Measurements from ENCODE around the gene TRIM15.
A peak's percentile ranks its signal among the peaks of the same experiment; 100 is the strongest.
"Not testable (repeated sequence)": the region's sequence is repeated elsewhere in the genome, so short reads cannot be mapped to it uniquely, and the experiment has no call there.

The TRIM15 gene

DNA sequence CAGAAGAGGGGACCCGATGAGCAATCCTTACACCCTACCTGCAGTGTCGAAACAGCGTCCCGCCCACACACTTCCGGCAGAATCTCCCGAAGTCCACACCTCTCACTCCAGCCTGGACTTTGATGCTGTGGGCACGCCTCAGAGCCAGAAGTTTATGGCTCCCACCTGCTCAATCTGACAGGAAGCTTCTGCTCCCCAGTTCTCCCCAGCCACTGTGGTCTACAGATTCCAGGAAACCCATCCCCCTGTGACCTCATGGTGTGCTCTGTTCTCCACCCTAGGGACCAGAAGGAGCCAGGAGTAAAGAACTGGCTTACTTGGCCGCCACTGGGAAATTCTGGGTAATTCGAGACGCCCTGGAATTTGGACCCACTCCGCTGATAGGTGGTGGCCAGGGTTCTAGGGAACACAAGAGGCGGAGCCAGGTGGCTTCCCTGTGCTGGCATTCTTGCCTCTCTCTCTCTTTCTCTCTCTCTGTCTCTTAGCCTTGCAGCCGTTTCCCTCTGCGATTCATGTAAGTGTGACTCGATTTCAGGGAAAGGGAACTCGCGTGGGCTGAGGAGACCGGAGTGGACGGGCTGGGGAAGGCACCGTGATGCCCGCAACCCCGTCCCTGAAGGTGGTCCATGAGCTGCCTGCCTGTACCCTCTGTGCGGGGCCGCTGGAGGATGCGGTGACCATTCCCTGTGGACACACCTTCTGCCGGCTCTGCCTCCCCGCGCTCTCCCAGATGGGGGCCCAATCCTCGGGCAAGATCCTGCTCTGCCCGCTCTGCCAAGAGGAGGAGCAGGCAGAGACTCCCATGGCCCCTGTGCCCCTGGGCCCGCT, at the start of gene TRIM15:
Gene TRIM15 (plus strand): TSS at position 457 of the 828 bp plus-strand sequence. CDS start 139 bp downstream, at position 596.
- peak; percentile 26 for DNase-seq (ENCODE audit: low read depth)

DNA sequence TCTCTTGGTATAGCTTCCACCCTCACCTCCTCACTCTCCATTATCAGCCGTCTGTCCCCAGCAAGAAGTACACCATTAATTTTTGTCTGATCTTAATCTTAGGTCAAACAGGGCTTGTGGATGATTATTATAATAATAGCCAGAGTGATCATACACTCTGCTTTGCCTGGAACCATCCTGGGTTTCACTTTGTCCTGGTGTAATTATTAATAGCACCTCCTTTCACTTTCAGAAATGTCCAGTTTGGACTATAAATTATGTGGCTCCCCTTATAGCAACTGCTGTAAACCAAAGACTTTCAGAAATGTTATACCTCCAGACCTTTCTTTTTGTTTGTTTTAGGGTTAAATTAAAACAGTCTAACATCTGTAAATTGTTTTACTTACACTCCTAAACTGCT, 49.5 kb upstream of the TRIM15 start:
- DNase-seq (ENCODE audit: low read depth) = no peak

DNA sequence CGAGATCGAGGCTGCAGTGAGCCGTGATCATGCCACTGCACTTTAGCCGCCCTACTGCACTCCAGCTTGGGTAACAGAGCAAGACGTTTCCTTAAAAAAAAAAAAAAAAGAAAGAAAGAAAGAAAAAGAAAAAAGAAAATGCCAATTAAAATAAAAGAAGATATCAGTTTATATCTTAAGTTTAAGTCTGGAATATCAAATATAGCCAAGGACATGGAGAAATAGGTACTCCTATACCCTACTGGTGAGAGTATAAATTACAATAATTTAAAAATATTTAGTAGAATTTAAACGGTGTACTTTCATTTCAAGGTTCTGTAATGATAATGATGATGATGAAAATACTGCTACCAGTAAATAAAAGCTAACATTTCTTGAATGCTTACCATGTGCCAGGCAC, 46.6 kb upstream of the TRIM15 start:
- DNase-seq (ENCODE audit: low read depth) = no peak

DNA sequence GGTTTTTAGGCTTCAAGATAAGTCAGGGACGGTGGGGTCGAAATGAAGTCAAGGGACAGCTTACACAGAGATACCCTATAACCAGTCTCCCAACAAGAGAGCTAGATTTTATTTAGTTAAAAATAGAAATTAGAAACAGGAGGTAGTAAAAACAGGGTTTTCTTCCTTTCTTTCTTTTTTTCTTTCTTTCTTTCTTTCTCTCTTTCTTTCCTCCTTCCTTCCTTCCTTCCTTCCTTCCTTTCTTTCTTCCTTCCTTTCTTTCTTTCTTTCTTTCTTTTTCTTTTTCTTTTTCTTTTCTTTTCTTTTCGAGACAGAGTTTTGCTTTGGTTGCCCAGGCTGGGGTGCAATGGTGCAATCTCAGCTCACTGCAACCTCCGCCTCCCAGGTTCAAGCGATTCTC, 44.7 kb upstream of the TRIM15 start:
- DNase-seq (ENCODE audit: low read depth) = not testable (repeated sequence)

DNA sequence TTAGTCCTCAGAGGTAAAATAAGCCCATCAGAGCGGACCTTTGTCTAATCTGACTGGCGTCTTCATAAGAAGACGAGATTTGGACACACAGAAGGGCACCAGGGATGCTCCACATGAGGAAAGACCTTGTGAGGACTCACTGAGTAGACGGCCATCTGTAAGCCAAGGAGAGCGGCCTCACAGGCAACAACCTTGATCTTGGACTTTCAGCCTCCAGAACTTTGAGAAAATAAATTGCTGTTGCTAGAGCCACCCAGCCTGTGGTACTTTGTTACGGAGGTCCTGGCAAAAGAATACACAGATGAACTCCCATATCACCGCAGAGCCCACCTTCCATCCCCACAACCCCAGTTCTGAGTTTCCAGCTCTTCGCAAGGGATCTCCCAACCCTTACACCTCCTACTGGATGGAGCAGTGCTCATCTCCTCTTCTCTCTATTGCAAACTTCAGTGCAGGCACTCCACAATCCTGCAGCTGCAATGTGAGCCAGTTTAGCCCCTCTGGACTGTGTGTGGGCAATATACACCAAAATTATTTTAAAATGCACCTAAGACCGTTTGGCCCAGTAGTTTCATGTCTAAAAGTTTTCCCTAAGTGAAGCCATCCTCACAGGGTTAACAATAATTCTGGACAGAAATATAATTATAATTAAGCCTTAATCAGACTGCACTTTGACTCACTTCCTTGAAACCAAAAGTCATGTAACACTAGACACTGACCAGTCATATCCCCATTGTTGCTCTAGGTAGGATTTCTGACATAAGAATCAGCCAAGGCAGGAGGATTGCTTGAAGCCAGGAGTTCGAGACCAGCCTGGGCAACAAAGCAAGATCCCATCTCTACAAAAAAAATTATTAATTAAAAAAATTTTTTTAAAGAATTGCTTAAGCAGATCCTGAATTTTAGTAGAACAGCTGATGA, 41.6 kb upstream of the TRIM15 start:
- no peak for DNase-seq (ENCODE audit: low read depth)

DNA sequence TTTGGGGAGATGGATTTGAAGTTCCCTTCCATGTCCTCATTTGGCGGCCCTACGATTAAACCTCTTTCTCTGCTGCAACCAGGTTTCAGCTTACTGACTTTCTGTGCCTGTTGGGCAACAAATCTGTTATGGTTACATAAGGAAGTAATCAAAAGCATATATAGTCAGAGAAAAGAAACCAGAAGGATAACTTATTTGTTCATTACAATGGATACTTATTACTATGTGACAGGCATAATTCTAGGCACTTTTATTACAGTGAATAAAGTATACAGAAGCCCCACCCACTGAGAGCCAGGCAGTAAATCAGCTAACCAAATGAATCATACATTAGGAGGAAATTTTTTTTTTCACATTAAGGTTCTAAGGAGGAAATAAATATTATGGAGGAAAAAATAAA, 40.8 kb upstream of the TRIM15 start:
- no peak for DNase-seq (ENCODE audit: low read depth)

DNA sequence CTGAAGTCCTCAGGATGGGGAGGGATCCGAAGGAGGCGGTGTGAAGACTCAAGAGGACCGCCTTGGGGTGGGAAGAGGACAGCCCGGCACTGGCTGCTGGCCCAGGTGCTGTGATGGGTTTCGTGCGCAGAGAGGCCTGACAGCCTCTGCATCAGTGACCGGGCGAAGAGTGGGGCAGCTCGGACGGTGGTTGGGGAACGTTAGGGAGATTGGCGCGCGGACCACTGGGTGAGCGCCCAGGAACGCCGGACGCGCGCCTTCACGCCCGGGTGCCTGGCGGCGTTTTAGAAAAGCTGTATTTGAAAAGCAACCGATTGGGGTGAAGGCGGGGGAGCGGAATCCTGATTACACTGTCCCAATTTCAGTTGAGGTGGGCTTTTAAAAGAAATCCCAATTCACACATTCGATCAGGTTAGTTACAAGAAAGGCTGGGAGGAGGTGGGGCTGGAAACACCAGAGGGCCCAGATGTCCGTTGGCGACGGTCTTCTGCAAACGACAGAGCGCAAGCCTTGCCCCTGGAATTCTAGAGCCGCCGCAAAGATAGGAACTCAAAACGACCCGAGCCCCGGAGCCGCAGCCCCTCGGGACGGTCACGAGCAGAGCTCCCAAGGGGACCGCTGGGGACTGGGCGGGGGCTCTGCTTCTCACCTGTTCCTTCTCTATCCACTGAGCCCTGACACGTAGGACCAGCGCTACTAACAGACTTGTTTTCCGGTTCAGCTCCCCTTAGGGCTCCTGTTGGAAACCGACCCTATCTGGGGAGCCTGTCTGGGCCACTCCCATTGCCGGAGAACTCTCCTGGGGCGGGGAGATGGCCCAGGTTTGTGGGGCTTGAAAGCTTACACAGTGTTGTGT, 35.9 kb upstream of the TRIM15 start:
- no peak for DNase-seq (ENCODE audit: low read depth)

DNA sequence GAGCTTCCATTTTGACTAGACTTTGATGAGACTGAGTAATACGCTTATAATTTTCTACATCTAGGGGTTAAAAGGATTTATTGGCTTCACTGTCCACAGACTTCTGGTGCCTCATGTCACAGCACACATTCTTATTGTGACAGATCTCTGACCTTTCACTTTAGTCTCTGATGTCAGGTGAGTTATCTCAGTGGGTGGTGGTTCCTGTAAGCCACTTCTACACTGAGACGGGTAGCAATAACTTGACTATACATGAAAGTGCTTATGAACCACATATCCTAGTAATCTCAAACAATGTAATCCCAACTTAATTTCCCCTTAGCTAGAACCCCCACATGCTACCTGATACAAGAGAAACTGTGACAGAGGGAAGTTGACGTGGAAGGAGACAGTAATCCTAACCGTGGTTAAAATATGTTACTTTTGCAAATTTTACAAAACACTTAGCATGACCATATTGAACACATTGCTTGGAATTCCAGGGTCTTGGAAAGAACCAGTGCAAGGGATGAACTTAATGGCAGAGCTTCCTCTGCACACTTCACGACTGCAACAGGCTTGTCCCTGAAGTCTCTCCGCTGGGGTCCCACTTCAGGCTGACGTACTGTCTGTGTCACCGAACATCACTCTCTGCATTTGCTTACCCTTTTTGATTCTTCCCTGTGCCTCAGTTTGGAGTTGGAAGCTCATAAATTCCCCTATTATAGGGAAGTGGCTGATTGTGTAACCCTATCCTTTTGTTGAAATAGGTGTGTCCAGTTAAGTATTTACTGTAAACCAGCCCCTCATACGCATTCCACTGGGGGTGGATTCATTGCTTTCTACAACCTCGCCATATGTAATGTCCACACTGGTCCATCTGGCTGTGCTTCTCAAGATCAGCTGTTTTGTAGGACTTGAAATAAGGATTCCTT, 33.8 kb upstream of the TRIM15 start:
- DNase-seq (ENCODE audit: low read depth) = no peak

DNA sequence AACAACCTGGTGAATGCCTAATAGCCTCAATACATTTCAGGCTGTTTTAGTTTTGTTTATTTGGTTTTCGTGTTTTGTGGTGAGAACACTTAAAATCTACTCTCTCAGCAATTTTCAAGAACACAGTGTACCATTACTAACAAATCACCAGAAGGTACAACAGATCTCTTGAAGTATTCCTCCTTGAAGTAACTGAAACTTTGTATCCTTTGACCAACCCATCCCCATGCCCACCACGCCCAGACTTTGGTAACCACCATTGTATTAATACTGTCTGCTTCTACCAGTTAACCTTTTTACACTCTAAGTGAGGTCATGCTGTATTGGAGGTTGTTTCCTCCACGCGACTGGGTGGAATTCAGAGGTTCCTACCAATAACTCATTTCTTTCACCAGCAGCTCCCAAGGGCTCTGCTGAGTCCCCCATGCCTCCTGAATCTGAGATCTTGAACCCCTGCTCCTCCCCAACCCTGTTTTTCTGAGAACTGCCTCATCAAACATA, 33.1 kb upstream of the TRIM15 start:
- DNase-seq (ENCODE audit: low read depth) = no peak

DNA sequence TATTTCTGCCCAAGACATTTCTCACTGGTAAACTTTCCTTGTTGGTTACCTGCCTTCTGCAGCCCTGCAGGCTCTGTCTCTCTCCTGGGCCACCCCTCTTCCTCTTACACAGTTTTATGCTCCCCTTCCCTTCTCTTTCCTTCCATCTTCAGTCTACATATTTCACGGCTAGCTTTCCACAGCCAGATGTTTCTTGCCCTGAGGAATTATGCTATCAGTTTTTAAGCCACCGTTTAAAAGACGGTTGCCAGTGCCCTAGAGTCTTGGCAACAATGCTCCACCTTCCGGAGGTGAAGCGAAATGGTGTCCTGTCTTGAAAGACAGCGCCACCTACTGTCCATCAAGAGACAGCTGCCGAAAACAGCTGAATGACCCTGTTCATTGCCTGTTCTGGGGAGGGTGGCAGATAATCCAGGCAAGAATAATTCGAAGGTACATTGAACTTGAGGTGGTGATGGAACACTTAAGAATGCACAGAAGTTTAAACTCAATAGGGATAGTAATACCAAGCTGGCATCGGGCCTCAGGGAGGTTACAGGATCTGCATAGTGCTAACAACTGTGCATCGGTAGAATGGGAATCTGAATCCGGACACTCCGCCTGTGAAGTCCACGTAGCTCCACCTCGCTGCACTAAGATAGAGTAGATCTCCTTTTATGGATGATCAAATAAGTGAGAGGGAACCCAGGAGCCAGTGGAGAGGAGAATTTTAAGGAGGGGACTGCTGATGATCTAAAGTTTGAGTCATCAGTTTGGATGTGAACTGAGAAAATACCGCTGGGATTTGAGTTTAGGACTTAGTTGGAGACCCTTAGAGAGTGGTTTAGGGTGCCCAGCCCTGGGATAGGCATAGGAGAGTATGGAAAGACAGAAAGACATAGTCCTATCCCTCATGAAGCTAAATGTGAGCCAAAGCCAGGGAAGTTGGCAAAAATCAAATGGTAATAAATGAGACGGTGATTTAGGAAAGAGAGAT, 32.2 kb upstream of the TRIM15 start:
- DNase-seq (ENCODE audit: low read depth) = peak; percentile 64

DNA sequence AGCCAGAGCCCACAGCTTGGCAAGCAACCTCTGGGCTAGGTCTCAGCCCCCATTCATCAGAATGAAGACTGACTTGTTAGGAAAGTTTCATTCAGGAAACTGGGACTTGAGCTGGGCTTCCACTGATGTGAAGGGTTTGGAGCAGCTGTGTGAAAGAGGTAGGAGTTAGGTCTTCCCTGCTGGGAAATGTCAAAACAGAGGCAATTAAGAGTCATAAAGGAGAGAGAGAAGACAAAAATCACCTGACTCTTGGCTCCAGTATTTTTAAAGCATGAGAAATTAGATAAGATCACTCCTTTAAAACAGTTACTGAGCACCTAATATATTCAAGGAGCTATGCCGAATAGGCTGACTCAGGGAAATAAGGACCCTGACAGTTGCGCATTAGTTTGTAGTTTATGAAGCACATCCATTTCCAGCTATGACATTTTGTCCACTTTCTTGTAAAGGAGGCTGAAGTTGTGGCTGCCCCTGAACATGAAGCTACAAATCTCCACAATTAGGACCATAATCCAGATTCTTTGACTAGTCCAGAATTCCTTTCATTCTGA, 31.3 kb upstream of the TRIM15 start:
- DNase-seq (ENCODE audit: low read depth) = no peak

DNA sequence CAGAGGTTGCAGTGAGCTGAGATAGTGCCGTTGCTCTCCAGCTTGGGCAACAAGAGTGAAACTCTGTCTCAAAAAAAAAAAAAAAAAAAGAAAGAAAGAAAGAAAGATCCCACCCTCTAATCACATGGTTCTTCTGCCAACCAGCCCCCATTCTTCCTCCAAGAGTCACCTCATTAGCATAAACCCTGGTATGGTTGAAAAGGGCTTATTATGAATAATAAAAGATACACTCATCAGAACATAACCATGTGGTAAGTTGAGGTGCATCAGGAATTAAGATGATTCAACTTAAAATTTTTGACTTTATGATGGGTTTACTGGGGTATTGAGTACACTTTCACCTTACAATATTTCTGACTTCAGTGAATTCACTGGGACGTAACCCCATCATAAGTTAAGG, 28.2 kb upstream of the TRIM15 start:
- no peak for DNase-seq (ENCODE audit: low read depth)

DNA sequence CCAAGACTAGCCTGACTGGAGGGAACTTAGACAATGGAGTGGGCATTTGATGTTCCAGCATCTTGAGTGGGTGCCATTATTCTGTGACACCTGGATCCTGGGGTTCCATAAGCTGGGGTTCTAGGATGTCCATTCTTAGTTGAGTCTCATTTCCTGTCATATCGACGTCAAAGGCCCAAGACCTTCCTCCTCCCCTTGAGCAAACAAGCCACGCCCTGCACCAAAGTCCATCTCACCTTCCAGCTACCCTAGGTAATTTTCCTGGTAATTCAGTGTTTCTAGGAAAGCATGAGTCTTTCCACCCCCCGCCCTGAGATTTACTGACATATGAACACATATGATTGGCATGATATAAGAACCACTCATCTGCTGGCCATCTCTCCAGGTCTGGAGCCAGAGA, 27.6 kb upstream of the TRIM15 start, which contains the start of gene TRIM40:
Gene TRIM40 (plus strand): TSS at position 384 of the 400 bp plus-strand sequence. CDS start 897 bp downstream, outside the sequence.
- DNase-seq (ENCODE audit: low read depth) = no peak

DNA sequence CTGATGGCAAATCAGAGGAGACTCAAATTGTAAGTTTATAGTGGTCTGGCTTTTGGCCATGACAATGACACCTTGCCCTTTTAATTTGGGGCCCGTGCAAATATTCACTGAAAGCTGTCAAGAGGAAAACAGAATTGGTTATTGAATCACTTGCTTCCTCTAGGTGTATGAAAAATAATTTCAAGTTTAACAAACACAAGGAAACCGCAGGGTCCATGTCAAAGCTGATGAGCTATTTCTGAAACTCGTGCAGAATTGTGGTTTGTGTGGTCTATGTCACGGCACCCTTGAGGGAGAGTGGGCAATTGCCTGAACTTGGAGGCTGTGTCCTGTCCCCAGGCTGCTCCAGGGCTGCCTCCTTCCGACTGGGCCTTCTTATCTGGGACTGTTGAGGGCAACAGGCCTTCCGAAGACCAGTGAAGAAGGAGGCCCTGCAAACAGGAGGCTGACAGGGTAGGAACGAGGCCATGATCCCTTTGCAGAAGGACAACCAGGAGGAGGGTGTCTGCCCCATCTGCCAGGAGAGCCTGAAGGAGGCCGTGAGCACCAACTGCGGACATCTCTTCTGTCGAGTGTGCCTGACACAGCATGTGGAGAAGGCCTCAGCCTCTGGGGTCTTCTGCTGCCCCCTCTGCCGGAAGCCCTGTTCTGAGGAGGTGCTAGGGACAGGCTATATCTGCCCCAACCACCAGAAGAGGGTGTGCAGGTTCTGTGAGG, 26.6 kb upstream of the TRIM15 start:
- DNase-seq (ENCODE audit: low read depth) = no peak

DNA sequence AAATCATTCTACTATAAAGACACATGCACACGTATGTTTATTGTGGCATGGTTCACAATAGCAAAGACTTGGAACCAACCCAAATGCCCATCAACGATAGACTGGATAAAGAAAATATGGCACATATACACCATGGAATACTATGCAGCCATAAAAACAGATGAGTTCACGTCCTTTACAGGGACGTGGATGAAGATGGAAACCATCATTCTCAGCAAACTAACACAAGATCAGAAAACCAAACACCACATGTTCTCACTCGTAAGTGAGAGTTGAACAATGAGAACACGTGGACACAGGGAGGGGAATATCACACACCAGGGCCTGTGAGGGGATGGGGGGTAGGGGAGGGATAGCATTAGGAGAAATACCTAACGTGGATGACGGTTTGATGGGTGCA, 23.1 kb upstream of the TRIM15 start:
- not testable (repeated sequence) for DNase-seq (ENCODE audit: low read depth)

DNA sequence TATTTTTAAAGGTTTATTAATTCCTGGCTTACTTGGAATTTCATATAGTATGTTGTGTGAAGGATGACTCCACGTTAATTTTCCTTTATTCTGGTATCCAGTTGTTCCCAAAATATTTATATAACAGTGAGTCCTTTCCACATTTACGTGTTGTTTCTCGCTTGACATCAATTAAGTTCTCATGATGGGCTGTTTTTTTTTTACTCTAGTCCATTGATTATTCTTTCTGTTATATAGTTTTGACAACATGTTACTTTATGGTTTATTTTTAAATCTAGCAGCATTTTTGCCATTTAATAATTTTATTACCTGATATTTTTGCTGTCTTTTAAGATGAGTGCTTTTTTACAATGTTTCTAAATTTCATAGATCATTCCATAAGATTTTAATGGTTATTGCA, 20.7 kb upstream of the TRIM15 start:
- DNase-seq (ENCODE audit: low read depth) = no peak

DNA sequence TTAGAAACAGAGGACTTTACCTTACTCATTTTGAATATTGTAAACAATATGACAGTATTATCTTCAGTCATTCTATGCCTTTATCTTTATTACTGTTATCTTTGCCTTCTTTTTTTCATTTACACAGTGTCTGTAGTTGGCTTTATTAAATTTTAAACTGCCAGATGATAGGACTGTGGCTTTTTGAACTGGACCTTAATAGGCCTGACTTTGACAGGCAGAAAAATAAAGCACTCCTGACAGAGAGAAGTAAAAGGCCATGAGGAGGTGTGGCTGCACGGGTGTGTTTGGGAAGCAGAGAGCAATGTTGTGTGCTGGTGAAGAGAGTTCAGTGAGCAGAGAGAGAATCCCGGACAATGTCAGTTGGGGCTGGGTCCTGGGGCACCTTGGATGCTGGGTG, 19.6 kb upstream of the TRIM15 start:
- DNase-seq (ENCODE audit: low read depth) = no peak

DNA sequence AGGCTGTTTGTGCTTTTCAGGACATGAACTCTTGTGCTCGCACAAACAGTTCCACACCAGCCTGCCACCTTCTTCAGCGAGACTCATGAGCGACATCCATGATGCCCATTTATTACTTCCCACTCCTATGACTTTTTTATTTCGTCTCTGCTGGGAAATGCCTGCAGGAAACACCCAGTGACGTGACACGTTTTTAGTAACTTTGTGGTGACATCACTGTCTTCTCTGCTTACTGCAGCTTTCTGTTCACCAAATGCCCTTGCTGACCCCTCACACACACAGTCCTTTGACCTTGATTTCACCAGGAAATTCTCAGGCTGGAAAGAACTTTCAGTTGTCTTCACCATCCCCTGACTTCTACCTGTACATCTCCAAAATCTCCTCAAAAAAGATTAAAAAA, 18.5 kb upstream of the TRIM15 start:
- no peak for DNase-seq (ENCODE audit: low read depth)
